Endothelial cell (in vitro differentiated cells): ENCODE data around the gene MAP4K1. TPM values are rescaled to one million over a fixed set of nuclear protein-coding genes. Genes with fewer than 3 reads are reported as not detected.

Experiments
- DNase-seq: peaks from one replicate; pipeline ENCODE4 v3.0.0; 2021; ENCODE audit warnings: low spot score
- H3K27ac Mint-ChIP-seq: one replicate; pipeline ENCODE4 v1.8.0; 2021; ENCODE audit warnings: mixed read lengths, inconsistent platforms; ENCODE audit not compliant: unreplicated experiment
- H3K27me3 Mint-ChIP-seq: one replicate; pipeline ENCODE4 v1.8.0; 2021; ENCODE audit warnings: mild to moderate bottlenecking, moderate library complexity, mixed read lengths, inconsistent platforms; ENCODE audit not compliant: unreplicated experiment
- H3K36me3 Mint-ChIP-seq: one replicate; pipeline ENCODE4 v1.8.0; 2021; ENCODE audit warnings: mild to moderate bottlenecking, low read depth, mixed read lengths, inconsistent platforms; ENCODE audit not compliant: unreplicated experiment
- H3K4me1 Mint-ChIP-seq: one replicate; pipeline ENCODE4 v1.8.0; 2021; ENCODE audit warnings: mild to moderate bottlenecking, mixed read lengths, inconsistent platforms; ENCODE audit not compliant: unreplicated experiment
- H3K4me3 Mint-ChIP-seq: one replicate; pipeline ENCODE4 v1.8.0; 2021; ENCODE audit warnings: mild to moderate bottlenecking, mixed read lengths, inconsistent platforms; ENCODE audit not compliant: unreplicated experiment
- H3K9me3 Mint-ChIP-seq: one replicate; pipeline ENCODE4 v1.8.0; 2021; ENCODE audit warnings: mixed read lengths, inconsistent platforms; ENCODE audit not compliant: unreplicated experiment
- CTCF ChIP-seq: fragments of 200-600 bp; sonication (generic); IDR thresholded peaks from one replicate; pipeline ENCODE4 v1.5.0; 2021; ENCODE audit warnings: antibody characterized with exemption; ENCODE audit not compliant: unreplicated experiment
- total RNA-seq: library from RNA; stranded (reverse); fragmentation: NEBNext Ultra II Directional; extraction: Animal tissue kit (Norgen Biotek cat#: 25700); gene quantifications from one replicate; pipeline ENCODE4 v1.2.1, GENCODE V29; 2021; ENCODE audit not compliant: unreplicated experiment

MAP4K1 gene
- total RNA-seq, 1 donor from 2014 or later: 7.5 TPM

GRCh38 chr19:38539751-38540150 lies 78.0 kb downstream of the MAP4K1 start:
- DNase-seq: no peak
- Mint-ChIP-seq H3K27ac (no peak overlapping the region), H3K27me3 (peaks cover 7% of the 10 kb centered on the region), H3K36me3 (peaks cover 27% of the 10 kb centered on the region), H3K4me3 (no peak overlapping the region), H3K9me3 (no peaks in the 10 kb centered on the region), H3K4me1 (no peaks in the 10 kb centered on the region)
- no peak for TF ChIP-seq CTCF

GRCh38 chr19:38538793-38539528 lies 78.8 kb downstream of the MAP4K1 start:
- no peaks in the 10 kb centered on the region for H3K9me3 Mint-ChIP-seq
- TF ChIP-seq CTCF: no peak
- no peak overlapping the region for H3K27ac Mint-ChIP-seq
- H3K36me3 Mint-ChIP-seq: peaks cover 32% of the 10 kb centered on the region
- no peak for DNase-seq
- H3K4me3 Mint-ChIP-seq: no peak overlapping the region
- peaks cover 7% of the 10 kb centered on the region for H3K27me3 Mint-ChIP-seq
- H3K4me1 Mint-ChIP-seq: no peaks in the 10 kb centered on the region

GRCh38 chr19:38538386-38538785 lies 79.4 kb downstream of the MAP4K1 start:
- no peak for TF ChIP-seq CTCF
- Mint-ChIP-seq H3K27me3 (peaks cover 7% of the 10 kb centered on the region), H3K4me1 (no peaks in the 10 kb centered on the region), H3K27ac (no peak overlapping the region), H3K36me3 (peaks cover 32% of the 10 kb centered on the region), H3K4me3 (no peak overlapping the region), H3K9me3 (no peaks in the 10 kb centered on the region)
- DNase-seq: no peak

Other genes starting within 250 kb of the MAP4K1 start
- 137 TPM for gene PSMD8, start 243.4 kb downstream of the MAP4K1 start, total RNA-seq
- 0.74 TPM for gene GGN, start 229.9 kb downstream of the MAP4K1 start, total RNA-seq
- 3.2 TPM for gene SPRED3, start 229.3 kb downstream of the MAP4K1 start, total RNA-seq
- gene FAM98C, start 214.9 kb downstream of the MAP4K1 start, total RNA-seq: 10.6 TPM
- 8.1 TPM for gene RASGRP4, start 191.7 kb downstream of the MAP4K1 start, total RNA-seq
- gene RYR1, start 184.3 kb downstream of the MAP4K1 start, total RNA-seq: 1.3 TPM
- gene EIF3K, start 1.2 kb upstream of the MAP4K1 start, total RNA-seq: 469 TPM
- 744 TPM for gene ACTN4, start 29.7 kb upstream of the MAP4K1 start, total RNA-seq
- 2.9 TPM for gene CAPN12, start 126.5 kb upstream of the MAP4K1 start, total RNA-seq
- 3.6 TPM for gene LGALS7, start 155.6 kb upstream of the MAP4K1 start, total RNA-seq
- gene LGALS7B, start 171.2 kb upstream of the MAP4K1 start, total RNA-seq: 18.8 TPM
- 0.46 TPM for gene LGALS4, start 195.0 kb upstream of the MAP4K1 start, total RNA-seq
- gene ECH1, start 213.8 kb upstream of the MAP4K1 start, total RNA-seq: 101 TPM
- gene HNRNPL, start 232.0 kb upstream of the MAP4K1 start, total RNA-seq: 343 TPM